ENCODE data around the gene SLC16A10. TPM values are rescaled to one million over a fixed set of nuclear protein-coding genes. Genes with fewer than 3 reads are reported as not detected.

SLC16A10 gene
- total RNA-seq, 1 donor from 2014 or later = 11.9 TPM

DNA sequence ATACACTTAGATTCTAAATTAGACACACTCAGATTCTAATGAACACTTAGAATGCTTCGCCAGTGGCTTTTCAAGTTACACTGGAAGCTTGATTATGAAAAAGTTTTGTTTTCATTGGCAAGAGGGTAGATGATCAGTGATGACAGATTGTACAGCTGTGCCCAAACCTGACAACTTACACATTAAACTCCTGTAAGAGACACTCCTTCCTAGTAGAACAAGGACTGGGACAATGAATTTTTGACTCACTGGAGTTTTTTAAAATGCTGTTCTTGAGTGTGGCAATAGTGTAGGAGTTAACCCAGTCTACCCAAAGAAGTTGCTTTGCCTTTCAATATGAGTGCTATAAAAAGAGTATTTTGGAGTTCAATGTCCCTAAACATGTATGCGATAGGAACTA lies 140.8 kb downstream of the SLC16A10 start:
- Histone ChIP-seq H3K27ac (no peak overlapping the region), H3K36me3 (no peaks in the 10 kb centered on the region), H3K9me3 (no peaks in the 10 kb centered on the region), H3K4me3 (no peak overlapping the region), H3K4me1 (peaks cover 21% of the 10 kb centered on the region), H3K27me3 (ENCODE audit: low read depth) (no peaks in the 10 kb centered on the region)
- intact Hi-C loops (cut with DNase I) = no loop called here
- no peak for ATAC-seq
- DNase-seq = no peak
- TF ChIP-seq, protein P1, sequence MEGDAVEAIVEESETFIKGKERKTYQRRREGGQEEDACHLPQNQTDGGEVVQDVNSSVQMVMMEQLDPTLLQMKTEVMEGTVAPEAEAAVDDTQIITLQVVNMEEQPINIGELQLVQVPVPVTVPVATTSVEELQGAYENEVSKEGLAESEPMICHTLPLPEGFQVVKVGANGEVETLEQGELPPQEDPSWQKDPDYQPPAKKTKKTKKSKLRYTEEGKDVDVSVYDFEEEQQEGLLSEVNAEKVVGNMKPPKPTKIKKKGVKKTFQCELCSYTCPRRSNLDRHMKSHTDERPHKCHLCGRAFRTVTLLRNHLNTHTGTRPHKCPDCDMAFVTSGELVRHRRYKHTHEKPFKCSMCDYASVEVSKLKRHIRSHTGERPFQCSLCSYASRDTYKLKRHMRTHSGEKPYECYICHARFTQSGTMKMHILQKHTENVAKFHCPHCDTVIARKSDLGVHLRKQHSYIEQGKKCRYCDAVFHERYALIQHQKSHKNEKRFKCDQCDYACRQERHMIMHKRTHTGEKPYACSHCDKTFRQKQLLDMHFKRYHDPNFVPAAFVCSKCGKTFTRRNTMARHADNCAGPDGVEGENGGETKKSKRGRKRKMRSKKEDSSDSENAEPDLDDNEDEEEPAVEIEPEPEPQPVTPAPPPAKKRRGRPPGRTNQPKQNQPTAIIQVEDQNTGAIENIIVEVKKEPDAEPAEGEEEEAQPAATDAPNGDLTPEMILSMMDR (IDR thresholded peaks at IDR 0.05) = no peak

DNA sequence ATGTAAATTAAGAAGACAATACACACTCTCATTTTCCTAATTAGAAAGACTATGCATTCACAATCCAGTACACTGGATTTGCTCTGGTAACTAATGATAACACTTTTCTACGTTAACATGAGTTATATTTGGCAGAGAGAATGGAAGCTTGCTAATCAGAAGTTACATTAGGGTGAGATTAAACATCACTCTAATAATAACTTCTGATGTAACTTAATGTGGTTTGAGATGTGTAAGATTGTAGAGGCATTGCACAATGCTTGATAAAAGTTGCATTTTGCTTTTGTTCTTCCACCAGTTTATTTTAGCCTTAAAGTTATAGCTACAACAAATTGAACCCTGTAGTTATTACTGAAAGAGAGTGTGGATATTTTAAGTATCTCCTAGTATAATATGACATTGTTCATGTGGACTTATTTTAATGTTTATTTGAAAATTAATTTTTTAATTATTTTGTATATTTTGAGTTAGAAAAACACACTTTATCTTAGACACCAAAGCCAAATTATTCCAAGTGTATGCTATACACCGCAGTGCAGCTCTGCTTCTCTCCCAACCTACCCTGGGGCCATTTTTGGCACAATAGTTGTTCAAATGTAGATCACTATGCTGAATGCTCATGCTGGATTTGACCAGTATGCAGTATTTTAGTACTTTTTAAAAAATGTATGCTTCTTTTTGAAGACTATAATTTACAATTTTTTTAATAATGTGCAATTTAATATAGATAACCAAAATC lies 143.2 kb downstream of the SLC16A10 start:
- Histone ChIP-seq H3K4me1 (peaks cover 21% of the 10 kb centered on the region), H3K36me3 (no peaks in the 10 kb centered on the region), H3K27me3 (ENCODE audit: low read depth) (no peaks in the 10 kb centered on the region), H3K27ac (no peak overlapping the region), H3K9me3 (no peaks in the 10 kb centered on the region), H3K4me3 (no peak overlapping the region)
- TF ChIP-seq, protein P1 (IDR thresholded peaks at IDR 0.05) = no peak
- DNase-seq = no peak
- peak; percentile 45 to 54 for ATAC-seq
- intact Hi-C loops (cut with DNase I) = no loop called here

DNA sequence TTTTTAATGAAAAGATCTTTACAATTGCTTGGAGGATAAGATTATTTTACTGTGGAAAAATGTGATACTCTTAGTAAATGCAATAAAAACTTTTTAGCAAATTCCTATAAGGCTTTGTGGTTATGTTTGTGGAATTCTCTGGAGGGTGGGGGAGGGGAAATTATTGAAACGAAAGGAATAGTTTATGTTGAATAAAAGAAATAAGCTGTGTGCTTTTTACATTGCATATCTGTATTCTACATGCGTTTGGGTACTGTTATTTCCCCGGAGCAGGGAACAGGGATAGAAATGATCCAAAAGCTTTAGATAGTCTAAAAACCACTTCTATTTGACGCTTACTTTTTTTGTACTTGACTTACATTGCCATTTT lies 143.8 kb downstream of the SLC16A10 start:
- DNase-seq (no peak), ATAC-seq (no peak)
- TF ChIP-seq, protein P1 (IDR thresholded peaks at IDR 0.05) = no peak
- intact Hi-C loops (cut with DNase I) = no loop called here
- H3K36me3 ChIP-seq = no peaks in the 10 kb centered on the region
- H3K9me3 ChIP-seq = no peaks in the 10 kb centered on the region
- no peaks in the 10 kb centered on the region for H3K27me3 ChIP-seq (ENCODE audit: low read depth)
- no peak overlapping the region for H3K27ac ChIP-seq
- H3K4me1 ChIP-seq = peaks cover 21% of the 10 kb centered on the region
- H3K4me3 ChIP-seq = no peak overlapping the region

DNA sequence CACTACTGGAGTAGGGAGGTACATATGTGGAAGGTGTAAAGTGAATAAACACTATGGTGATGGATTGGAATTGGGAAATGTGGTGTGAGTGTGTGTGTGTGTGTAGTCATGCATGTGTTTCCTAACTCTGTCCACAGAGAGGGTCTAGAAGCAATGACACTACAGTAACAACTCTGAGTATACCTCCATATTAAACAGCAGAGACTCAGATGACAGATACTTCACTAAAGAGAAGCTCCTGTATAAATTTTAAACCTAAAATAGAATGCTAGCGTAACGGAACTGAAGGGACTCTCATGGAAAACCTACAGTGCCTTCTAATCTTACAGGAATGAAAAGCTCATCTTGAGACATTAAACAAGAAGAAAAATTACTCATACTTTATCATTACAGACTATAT lies 150.5 kb downstream of the SLC16A10 start:
- ATAC-seq = no peak
- no peak overlapping the region for H3K27ac ChIP-seq
- H3K36me3 ChIP-seq = no peaks in the 10 kb centered on the region
- no peaks in the 10 kb centered on the region for H3K27me3 ChIP-seq (ENCODE audit: low read depth)
- H3K9me3 ChIP-seq = no peaks in the 10 kb centered on the region
- no peak for DNase-seq
- H3K4me1 ChIP-seq = no peaks in the 10 kb centered on the region
- H3K4me3 ChIP-seq = no peak overlapping the region
- TF ChIP-seq, protein P1 (IDR thresholded peaks at IDR 0.05) = no peak
- intact Hi-C loops (cut with DNase I) = no loop called here

DNA sequence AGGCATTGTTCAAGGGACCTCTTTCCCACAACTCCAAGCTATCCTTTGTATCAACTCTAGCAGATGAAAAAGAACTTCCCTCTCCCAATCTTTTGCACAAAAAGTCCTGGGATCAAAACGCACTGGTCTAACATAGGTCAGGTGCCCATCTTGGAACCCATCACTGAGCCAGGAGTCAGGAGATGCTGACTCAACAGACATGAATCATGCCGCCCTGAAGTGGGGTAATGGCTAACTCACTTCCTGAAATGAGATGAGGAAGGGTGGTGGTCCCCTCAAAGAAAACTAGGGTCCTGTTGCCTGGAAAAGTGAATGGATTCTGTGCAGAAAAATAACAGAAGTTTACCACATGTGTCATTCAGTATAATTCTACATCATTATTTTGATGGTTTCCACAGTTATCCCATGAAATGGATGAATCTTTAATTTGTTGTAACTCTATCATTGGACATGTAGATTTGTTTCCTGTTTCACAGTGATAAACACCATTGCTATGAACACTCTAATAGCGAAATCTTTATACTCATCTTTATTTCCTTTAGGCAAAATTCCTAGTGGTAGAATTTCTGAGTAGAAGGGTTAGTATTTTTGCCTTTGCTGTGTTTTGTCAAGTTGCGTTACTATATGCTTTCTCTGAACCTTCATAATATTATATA lies 151.3 kb downstream of the SLC16A10 start:
- DNase-seq = no peak
- H3K27ac ChIP-seq = no peak overlapping the region
- intact Hi-C loops (cut with DNase I) = no loop called here

More for the DNA sequence above, 151.3 kb downstream of the SLC16A10 start:
- no peak overlapping the region for H3K4me3 ChIP-seq
- TF ChIP-seq, protein P1 (IDR thresholded peaks at IDR 0.05) = no peak
- no peaks in the 10 kb centered on the region for H3K9me3 ChIP-seq
- no peaks in the 10 kb centered on the region for H3K36me3 ChIP-seq
- H3K4me1 ChIP-seq = no peaks in the 10 kb centered on the region
- no peak for ATAC-seq
- H3K27me3 ChIP-seq (ENCODE audit: low read depth) = no peaks in the 10 kb centered on the region
